ENCODE measurements around the gene MSANTD3.

The MSANTD3 gene

DNA sequence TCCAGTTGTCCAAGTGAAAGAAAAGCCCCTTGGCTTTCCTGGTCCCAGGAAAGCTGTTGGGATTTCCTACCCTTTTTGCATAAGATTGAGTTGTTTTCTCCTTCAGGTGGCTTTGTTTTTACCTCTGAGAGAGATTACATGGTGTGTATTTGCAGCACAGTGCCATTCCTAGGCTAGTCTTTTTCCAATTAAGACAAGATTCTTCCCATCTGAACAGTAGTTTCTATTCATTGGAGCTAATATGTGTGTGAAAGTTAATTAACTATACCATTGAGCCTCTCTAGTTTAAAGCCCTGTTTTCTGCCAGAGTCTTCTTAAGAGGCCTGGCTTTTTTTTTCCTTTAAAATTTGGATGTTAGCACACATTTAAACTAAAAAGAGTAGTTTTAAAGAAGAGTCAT lies 20.1 kb downstream of the MSANTD3 start:
- no peak for TF ChIP-seq EZH2 (IDR thresholded peaks at IDR 0.05; ENCODE audit: borderline replicate concordance, low read depth, low read length, severe bottlenecking)
- TF ChIP-seq, protein P1, sequence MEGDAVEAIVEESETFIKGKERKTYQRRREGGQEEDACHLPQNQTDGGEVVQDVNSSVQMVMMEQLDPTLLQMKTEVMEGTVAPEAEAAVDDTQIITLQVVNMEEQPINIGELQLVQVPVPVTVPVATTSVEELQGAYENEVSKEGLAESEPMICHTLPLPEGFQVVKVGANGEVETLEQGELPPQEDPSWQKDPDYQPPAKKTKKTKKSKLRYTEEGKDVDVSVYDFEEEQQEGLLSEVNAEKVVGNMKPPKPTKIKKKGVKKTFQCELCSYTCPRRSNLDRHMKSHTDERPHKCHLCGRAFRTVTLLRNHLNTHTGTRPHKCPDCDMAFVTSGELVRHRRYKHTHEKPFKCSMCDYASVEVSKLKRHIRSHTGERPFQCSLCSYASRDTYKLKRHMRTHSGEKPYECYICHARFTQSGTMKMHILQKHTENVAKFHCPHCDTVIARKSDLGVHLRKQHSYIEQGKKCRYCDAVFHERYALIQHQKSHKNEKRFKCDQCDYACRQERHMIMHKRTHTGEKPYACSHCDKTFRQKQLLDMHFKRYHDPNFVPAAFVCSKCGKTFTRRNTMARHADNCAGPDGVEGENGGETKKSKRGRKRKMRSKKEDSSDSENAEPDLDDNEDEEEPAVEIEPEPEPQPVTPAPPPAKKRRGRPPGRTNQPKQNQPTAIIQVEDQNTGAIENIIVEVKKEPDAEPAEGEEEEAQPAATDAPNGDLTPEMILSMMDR (IDR thresholded peaks at IDR 0.05; ENCODE audit: borderline replicate concordance, extremely low read depth, low read length, poor library complexity, severe bottlenecking), result no peak
- H3K79me2 ChIP-seq (ENCODE audit: insufficient read depth, low read length), result no peaks in the 10 kb centered on the region
- no peaks in the 10 kb centered on the region for H4K20me1 ChIP-seq (ENCODE audit: insufficient read depth, low read length)

DNA sequence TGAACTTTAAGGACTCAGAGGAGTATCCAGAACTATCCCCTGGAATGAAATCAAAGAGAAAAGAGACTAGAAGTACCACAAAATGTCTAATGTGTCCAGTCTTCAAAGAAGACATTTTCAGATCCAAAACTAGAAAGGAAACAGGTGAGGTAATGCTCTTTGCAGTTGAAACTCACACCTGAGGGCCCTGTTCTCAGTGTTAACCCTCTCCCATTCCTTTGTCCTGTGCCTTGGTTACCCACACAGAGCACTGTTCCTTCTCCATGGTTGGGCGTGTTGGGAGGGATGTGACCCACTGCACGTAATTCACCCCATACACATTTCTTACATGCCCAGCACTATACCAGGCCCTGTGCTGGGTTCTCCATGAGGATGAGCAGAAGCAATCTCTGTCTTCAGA lies 21.3 kb downstream of the MSANTD3 start:
- Histone ChIP-seq H3K27ac (ENCODE audit: low read length) (no peak overlapping the region), H3K36me3 (ENCODE audit: insufficient read depth, low read length) (no peaks in the 10 kb centered on the region), H2AFZ (ENCODE audit: low read depth, low read length) (no peak overlapping the region), H4K20me1 (ENCODE audit: insufficient read depth, low read length) (no peaks in the 10 kb centered on the region), H3K4me2 (ENCODE audit: insufficient read depth, low read length) (no peak overlapping the region), H3K4me1 (ENCODE audit: insufficient read depth, low read length) (no peaks in the 10 kb centered on the region), H3K27me3 (ENCODE audit: insufficient read depth, low read length, poor library complexity) (no peaks in the 10 kb centered on the region), H3K9ac (ENCODE audit: low read depth, low read length) (no peak overlapping the region), H3K9me3 (ENCODE audit: insufficient read depth, low read length, severe bottlenecking) (no peaks in the 10 kb centered on the region), H3K79me2 (ENCODE audit: insufficient read depth, low read length) (no peaks in the 10 kb centered on the region), H3K4me3 (ENCODE audit: low read depth in 1 of 2, low read length in 2 of 2) (no peak overlapping the region)
- ATAC-seq (ENCODE audit: insufficient read depth, low read depth) (no peak), DNase-seq (no peak)
- no peak for TF ChIP-seq EZH2 (IDR thresholded peaks at IDR 0.05; ENCODE audit: borderline replicate concordance, low read depth, low read length, severe bottlenecking)
- TF ChIP-seq, protein P1 (IDR thresholded peaks at IDR 0.05; ENCODE audit: borderline replicate concordance, extremely low read depth, low read length, poor library complexity, severe bottlenecking), result no peak

More for the DNA sequence above, 20.1 kb downstream of the MSANTD3 start:
- H3K9ac ChIP-seq (ENCODE audit: low read depth, low read length), result no peak overlapping the region
- DNase-seq (no peak), ATAC-seq (ENCODE audit: insufficient read depth, low read depth) (no peak)
- no peak overlapping the region for H2AFZ ChIP-seq (ENCODE audit: low read depth, low read length)
- H3K9me3 ChIP-seq (ENCODE audit: insufficient read depth, low read length, severe bottlenecking), result no peaks in the 10 kb centered on the region
- no peaks in the 10 kb centered on the region for H3K4me1 ChIP-seq (ENCODE audit: insufficient read depth, low read length)
- no peak overlapping the region for H3K4me2 ChIP-seq (ENCODE audit: insufficient read depth, low read length)
- H3K27ac ChIP-seq (ENCODE audit: low read length), result no peak overlapping the region
- H3K36me3 ChIP-seq (ENCODE audit: insufficient read depth, low read length), result no peaks in the 10 kb centered on the region
- no peaks in the 10 kb centered on the region for H3K27me3 ChIP-seq (ENCODE audit: insufficient read depth, low read length, poor library complexity)
- H3K4me3 ChIP-seq (ENCODE audit: low read depth in 1 of 2, low read length in 2 of 2), result no peak overlapping the region

DNA sequence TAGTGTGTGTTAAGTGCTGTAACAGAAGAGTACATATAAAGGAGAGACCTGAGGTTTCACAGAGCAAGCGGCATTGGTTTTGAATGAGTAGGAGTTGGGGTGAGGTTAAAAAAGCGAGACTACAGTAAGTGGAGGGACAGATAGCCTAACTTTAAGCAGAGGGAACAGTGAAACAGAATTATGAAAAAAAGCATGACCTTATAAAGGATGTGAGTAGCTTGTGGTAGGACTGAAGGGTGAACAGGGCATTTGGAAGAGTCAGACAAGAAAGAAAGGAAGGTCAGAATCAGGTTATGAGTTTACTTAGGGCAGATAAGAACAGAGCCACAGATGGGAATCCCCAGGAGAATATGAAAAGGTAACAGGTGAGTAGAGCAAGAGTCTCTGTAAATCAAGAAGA lies 22.5 kb downstream of the MSANTD3 start:
- Histone ChIP-seq H3K4me1 (ENCODE audit: insufficient read depth, low read length) (no peaks in the 10 kb centered on the region), H2AFZ (ENCODE audit: low read depth, low read length) (no peak overlapping the region), H3K9ac (ENCODE audit: low read depth, low read length) (no peak overlapping the region), H3K9me3 (ENCODE audit: insufficient read depth, low read length, severe bottlenecking) (no peaks in the 10 kb centered on the region), H3K4me3 (ENCODE audit: low read depth in 1 of 2, low read length in 2 of 2) (no peak overlapping the region), H3K27ac (ENCODE audit: low read length) (no peak overlapping the region), H4K20me1 (ENCODE audit: insufficient read depth, low read length) (no peaks in the 10 kb centered on the region), H3K4me2 (ENCODE audit: insufficient read depth, low read length) (no peak overlapping the region), H3K27me3 (ENCODE audit: insufficient read depth, low read length, poor library complexity) (no peaks in the 10 kb centered on the region), H3K36me3 (ENCODE audit: insufficient read depth, low read length) (no peaks in the 10 kb centered on the region), H3K79me2 (ENCODE audit: insufficient read depth, low read length) (no peaks in the 10 kb centered on the region)
- no peak for DNase-seq
- ATAC-seq (ENCODE audit: insufficient read depth, low read depth), result no peak
- TF ChIP-seq, protein P1 (IDR thresholded peaks at IDR 0.05; ENCODE audit: borderline replicate concordance, extremely low read depth, low read length, poor library complexity, severe bottlenecking), result no peak
- TF ChIP-seq EZH2 (IDR thresholded peaks at IDR 0.05; ENCODE audit: borderline replicate concordance, low read depth, low read length, severe bottlenecking), result no peak

DNA sequence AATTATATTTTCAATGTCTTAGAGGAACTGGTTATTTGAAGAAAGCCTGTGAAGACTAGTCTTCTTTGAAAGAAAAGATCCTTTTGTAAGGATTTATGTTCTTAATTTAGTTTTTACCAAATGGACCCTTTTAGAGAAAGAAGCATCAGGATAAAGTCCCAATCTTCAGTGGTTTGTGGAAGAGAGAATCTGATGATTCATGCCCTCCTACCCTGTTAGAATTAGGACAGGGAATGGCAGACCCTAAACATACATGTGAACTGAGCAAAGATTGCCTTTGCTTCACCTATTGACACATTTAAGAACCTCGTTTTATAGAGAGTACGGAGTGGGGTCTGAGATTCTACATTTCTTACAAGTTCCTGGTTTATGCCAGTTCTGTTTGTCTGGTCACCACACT lies 26.0 kb downstream of the MSANTD3 start:
- no peak overlapping the region for H3K27ac ChIP-seq (ENCODE audit: low read length)
- H3K4me2 ChIP-seq (ENCODE audit: insufficient read depth, low read length), result no peak overlapping the region
- no peak for DNase-seq
- no peaks in the 10 kb centered on the region for H3K9me3 ChIP-seq (ENCODE audit: insufficient read depth, low read length, severe bottlenecking)
- H3K9ac ChIP-seq (ENCODE audit: low read depth, low read length), result no peak overlapping the region
- no peak for TF ChIP-seq EZH2 (IDR thresholded peaks at IDR 0.05; ENCODE audit: borderline replicate concordance, low read depth, low read length, severe bottlenecking)
- TF ChIP-seq, protein P1 (IDR thresholded peaks at IDR 0.05; ENCODE audit: borderline replicate concordance, extremely low read depth, low read length, poor library complexity, severe bottlenecking), result no peak
- no peaks in the 10 kb centered on the region for H3K79me2 ChIP-seq (ENCODE audit: insufficient read depth, low read length)
- H3K27me3 ChIP-seq (ENCODE audit: insufficient read depth, low read length, poor library complexity), result no peaks in the 10 kb centered on the region
- H3K4me1 ChIP-seq (ENCODE audit: insufficient read depth, low read length), result no peaks in the 10 kb centered on the region
- no peak overlapping the region for H3K4me3 ChIP-seq (ENCODE audit: low read depth in 1 of 2, low read length in 2 of 2)
- no peaks in the 10 kb centered on the region for H3K36me3 ChIP-seq (ENCODE audit: insufficient read depth, low read length)
- no peak overlapping the region for H2AFZ ChIP-seq (ENCODE audit: low read depth, low read length)
- ATAC-seq (ENCODE audit: insufficient read depth, low read depth), result no peak
- H4K20me1 ChIP-seq (ENCODE audit: insufficient read depth, low read length), result no peaks in the 10 kb centered on the region
